ENCODE results near the gene CD58. TPM values are rescaled to one million over a fixed set of nuclear protein-coding genes. Genes with fewer than 3 reads are reported as not detected.
"Not testable (repeated sequence)": the region's sequence is repeated elsewhere in the genome, so short reads cannot be mapped to it uniquely, and the experiment has no call there.

Gene CD58
- total RNA-seq, 1 donor from 2014 or later = 19.6 TPM

DNA sequence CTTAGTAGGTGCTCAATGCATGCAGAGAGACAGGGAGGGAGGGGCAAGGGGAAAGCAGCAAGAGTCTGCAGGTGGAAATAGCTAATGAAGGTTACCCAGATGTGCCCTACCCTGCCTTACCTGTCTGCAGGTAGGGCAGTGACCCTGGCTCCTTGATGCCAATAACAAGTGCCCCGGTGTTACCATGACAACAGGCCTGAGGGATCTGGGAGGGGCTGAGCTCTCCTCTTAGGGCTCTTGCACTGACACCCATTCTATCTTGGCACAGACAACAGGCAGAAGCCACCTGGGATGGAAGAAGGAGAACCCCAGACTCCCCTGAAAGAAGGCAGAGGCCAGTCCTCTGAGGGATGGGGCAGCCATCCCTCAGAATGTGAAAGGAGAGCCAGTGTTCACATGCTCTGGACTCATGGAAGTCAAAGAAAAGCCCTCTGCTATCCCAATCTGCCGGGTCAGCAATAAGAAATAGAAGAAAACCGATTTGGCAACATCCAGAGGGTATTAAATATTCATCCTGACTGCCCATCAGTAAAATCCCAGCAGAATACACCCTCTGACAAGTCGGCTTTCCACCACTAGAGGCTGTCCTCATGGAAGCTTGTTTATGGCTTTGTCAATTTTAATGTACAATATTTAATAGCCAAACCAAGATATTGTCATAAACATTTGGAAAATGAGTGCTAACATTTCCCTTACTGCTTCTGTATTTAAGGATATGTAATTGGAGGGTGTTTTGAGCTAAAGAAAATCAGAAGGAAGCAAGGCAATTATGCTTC, 24.4 kb upstream of the CD58 start:
- not testable (repeated sequence) for H3K27ac Mint-ChIP-seq (ENCODE audit: unreplicated experiment); H3K36me3 Mint-ChIP-seq (ENCODE audit: low read depth); H3K4me3 Mint-ChIP-seq (ENCODE audit: unreplicated experiment); H3K9me3 Mint-ChIP-seq (ENCODE audit: low read depth); H3K27me3 Mint-ChIP-seq (ENCODE audit: low read depth); DNase-seq (ENCODE audit: low spot score)
- TF ChIP-seq, protein P1, sequence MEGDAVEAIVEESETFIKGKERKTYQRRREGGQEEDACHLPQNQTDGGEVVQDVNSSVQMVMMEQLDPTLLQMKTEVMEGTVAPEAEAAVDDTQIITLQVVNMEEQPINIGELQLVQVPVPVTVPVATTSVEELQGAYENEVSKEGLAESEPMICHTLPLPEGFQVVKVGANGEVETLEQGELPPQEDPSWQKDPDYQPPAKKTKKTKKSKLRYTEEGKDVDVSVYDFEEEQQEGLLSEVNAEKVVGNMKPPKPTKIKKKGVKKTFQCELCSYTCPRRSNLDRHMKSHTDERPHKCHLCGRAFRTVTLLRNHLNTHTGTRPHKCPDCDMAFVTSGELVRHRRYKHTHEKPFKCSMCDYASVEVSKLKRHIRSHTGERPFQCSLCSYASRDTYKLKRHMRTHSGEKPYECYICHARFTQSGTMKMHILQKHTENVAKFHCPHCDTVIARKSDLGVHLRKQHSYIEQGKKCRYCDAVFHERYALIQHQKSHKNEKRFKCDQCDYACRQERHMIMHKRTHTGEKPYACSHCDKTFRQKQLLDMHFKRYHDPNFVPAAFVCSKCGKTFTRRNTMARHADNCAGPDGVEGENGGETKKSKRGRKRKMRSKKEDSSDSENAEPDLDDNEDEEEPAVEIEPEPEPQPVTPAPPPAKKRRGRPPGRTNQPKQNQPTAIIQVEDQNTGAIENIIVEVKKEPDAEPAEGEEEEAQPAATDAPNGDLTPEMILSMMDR (IDR thresholded peaks at IDR 0.05) = peak; percentile 52
- H3K4me1 Mint-ChIP-seq (ENCODE audit: low read depth) = peaks cover 13% of the 10 kb centered on the region

DNA sequence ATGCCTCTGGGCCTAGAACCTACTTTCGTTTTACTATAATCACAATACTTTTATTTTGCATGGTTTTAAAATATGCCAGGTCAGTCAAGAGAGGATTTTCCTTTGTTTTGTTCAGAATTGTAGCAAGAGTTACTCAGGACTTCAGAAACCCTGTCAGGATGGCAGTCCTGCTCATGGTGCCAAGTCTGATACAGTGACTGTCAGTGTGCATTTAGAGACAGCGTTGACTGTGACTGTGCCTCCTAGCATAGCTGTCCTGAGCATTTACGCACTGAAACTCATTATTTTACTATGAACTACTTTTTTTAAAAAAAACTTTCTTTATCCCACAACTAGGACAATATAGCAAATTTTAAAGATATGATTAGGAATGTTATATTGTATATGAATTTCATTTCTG, 23.2 kb upstream of the CD58 start:
- not testable (repeated sequence) for DNase-seq (ENCODE audit: low spot score)

DNA sequence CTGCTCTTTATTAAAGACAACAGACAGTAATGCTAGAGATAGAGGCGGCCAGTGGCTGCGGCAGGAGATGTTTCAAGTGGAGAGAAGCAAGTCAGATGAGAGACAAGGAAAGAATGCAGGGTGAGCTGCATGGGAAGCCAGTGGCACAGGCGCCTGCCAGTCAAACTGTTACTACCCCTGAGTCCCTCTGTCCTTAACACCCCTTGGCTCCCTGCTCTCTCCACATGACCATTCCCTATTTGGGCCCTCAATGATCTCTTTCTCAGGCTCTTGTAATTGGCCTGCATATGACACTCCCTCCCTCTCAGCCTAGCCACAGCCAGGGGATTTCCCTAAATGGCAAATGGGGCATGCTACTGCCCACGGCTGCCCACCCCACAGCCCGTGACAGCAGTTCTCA, 22.6 kb upstream of the CD58 start:
- H3K27me3 Mint-ChIP-seq (ENCODE audit: low read depth); DNase-seq (ENCODE audit: low spot score); H3K9me3 Mint-ChIP-seq (ENCODE audit: low read depth); H3K36me3 Mint-ChIP-seq (ENCODE audit: low read depth); H3K4me3 Mint-ChIP-seq (ENCODE audit: unreplicated experiment); H3K27ac Mint-ChIP-seq (ENCODE audit: unreplicated experiment): not testable (repeated sequence)
- H3K4me1 Mint-ChIP-seq (ENCODE audit: low read depth) = peaks cover 22% of the 10 kb centered on the region

More for the DNA sequence above, 23.2 kb upstream of the CD58 start:
- not testable (repeated sequence) for H3K36me3 Mint-ChIP-seq (ENCODE audit: low read depth); H3K27ac Mint-ChIP-seq (ENCODE audit: unreplicated experiment); H3K27me3 Mint-ChIP-seq (ENCODE audit: low read depth); H3K4me3 Mint-ChIP-seq (ENCODE audit: unreplicated experiment); H3K9me3 Mint-ChIP-seq (ENCODE audit: low read depth)
- peaks cover 21% of the 10 kb centered on the region for H3K4me1 Mint-ChIP-seq (ENCODE audit: low read depth)

DNA sequence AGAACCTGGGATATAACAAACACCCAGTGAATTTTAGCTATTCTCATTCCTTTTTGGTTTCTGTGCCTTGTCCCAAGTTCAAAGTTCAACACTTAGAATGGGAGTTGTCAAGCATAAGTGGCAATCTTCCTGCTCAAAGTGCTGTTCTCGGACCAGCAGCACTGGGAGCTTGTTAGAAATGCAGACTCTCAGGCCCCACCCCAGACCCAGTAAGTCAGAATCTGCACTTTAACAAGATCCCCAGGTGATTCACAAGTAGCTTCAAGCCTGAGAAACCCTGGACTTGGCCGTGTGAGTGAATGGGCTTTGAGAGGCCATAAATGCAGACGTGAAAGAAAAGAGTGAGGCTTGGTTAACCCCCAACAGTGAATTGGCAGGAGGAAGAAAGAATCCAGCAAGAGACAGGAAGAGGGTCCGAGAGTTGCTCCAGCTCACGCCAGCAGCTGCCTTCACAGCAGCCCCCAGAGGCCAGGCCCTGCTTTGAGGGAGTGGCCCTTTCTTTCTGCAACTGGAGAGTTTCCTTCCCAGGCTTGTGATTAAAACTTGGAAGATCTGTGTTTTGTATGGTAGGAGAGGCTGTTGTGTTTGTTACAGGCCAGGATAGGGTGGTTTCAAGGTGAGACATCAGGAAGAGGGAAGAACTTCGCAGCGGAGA, 21.3 kb upstream of the CD58 start:
- not testable (repeated sequence) for H3K36me3 Mint-ChIP-seq (ENCODE audit: low read depth); DNase-seq (ENCODE audit: low spot score); H3K4me3 Mint-ChIP-seq (ENCODE audit: unreplicated experiment); H3K27me3 Mint-ChIP-seq (ENCODE audit: low read depth); H3K27ac Mint-ChIP-seq (ENCODE audit: unreplicated experiment); H3K9me3 Mint-ChIP-seq (ENCODE audit: low read depth)
- H3K4me1 Mint-ChIP-seq (ENCODE audit: low read depth) = peaks cover 35% of the 10 kb centered on the region

DNA sequence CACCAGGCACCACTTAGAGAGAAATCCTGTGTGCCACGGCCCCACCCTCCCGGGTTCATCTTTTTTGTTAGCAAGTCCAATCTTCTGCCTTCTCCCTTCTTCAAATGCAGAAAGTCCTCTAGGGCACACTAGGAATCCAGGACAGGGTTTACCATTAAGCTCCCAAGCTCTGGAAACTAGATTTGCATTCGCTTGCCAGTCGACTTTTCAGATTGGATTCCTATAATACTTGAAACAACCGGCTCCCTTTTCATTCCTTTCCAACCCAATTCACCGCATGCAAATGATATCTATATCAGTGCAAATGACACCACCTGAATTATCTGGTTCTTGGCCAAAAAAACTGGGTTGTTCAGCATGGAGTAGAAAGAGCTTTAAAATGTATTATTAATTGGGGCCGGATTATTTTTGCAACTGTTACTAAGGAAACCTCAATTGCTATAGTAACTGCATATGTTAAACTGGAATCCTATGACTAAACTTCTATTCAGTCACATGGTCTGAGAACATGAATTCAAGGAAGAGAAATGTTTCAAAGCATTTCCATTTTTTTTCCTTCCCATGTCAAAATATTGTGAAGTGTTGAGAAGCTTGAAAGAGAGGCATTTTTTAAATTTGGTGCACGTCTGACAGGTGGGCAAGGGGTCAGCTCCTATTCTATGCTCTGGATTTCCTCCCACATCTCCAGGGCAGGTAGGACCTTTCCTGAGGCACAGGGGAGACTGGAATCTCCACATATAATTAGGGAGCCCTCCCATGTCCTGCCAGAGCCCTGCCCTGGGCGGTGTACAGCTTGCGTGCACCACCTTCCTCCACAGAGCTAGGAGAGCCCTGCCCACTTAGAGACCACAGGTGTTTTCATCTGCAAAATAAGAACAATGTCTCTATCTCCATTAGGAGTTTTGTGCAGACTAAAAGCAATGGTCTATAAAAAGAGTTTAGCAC, 20.5 kb upstream of the CD58 start:
- peaks cover 41% of the 10 kb centered on the region for H3K4me1 Mint-ChIP-seq (ENCODE audit: low read depth)
- not testable (repeated sequence) for H3K36me3 Mint-ChIP-seq (ENCODE audit: low read depth); H3K27me3 Mint-ChIP-seq (ENCODE audit: low read depth); DNase-seq (ENCODE audit: low spot score); H3K27ac Mint-ChIP-seq (ENCODE audit: unreplicated experiment); H3K4me3 Mint-ChIP-seq (ENCODE audit: unreplicated experiment); H3K9me3 Mint-ChIP-seq (ENCODE audit: low read depth)

DNA sequence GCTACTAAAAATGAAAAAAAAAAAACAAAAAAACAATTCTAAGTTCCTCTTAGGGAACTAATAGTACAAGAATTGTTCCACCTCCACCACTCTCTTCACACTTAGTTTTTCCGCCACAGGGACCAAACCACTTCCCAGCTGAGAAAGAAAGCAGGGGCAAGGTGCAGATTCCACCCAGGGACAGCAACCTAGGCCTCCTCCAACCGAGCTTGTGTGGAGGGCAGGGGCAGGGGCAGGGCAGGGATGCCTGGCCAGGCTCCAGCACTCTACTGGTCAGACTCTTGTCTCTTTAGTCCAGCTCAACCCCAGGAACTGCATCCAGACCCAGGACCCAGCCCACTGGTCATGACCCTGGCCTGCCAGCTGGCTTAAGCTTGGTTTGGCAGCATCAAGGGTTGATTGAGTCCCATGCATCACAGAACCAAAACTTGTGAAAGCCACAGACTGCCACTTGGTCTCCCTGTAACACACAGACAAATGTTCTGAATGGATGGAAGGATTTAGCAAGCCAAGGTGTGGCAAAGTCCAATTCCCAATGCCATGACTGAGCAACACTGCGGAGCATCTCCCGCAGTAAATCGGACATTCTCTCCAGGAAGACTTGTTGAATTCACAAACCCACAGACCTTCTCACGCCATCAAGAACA, 19.7 kb upstream of the CD58 start:
- H3K27ac Mint-ChIP-seq (ENCODE audit: unreplicated experiment); DNase-seq (ENCODE audit: low spot score): not testable (repeated sequence)

DNA sequence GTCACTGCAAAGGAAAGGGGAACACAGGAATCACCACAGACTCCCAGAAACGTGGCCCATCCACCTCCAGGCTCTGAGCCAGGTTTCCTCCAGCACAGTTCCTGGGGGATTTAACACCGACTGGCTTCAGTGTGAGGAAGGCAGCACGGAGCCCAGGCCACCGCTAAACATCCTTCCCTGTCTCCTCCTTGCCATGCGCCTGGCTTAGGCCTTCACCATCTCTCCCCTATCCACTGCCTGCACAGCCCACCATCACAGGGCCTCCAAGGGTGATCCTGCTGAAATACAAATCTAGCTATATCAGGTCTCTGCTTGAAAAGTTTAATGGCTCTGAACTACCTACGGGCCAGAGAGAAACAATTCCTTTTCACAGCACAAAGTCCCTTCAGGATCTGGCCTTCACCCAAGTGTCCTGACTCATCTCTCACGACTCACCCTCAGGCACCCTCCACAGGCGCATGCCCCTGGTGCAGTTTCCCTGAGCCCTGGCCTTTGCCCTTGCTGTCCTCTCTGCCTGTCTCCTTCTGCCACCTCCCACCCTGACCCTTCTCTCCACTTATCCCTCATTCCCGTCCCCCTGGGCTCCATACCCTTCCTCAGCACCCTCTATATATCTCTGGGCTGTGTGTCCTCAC, 18.4 kb upstream of the CD58 start:
- H3K9me3 Mint-ChIP-seq (ENCODE audit: low read depth); H3K36me3 Mint-ChIP-seq (ENCODE audit: low read depth): not testable (repeated sequence)

More for the DNA sequence above, 19.7 kb upstream of the CD58 start:
- H3K4me1 Mint-ChIP-seq (ENCODE audit: low read depth) = peaks cover 36% of the 10 kb centered on the region
- H3K4me3 Mint-ChIP-seq (ENCODE audit: unreplicated experiment); H3K36me3 Mint-ChIP-seq (ENCODE audit: low read depth); H3K9me3 Mint-ChIP-seq (ENCODE audit: low read depth); H3K27me3 Mint-ChIP-seq (ENCODE audit: low read depth): not testable (repeated sequence)

More for the DNA sequence above, 18.4 kb upstream of the CD58 start:
- not testable (repeated sequence) for H3K4me3 Mint-ChIP-seq (ENCODE audit: unreplicated experiment); H3K27me3 Mint-ChIP-seq (ENCODE audit: low read depth); DNase-seq (ENCODE audit: low spot score)
- Mint-ChIP-seq H3K4me1 (ENCODE audit: low read depth) (peaks cover 36% of the 10 kb centered on the region), H3K27ac (ENCODE audit: unreplicated experiment) (peak overlapping the region; percentile 74)

Measured in chondrocyte (in vitro differentiated cells).